ENCODE results near the gene C5orf46. TPM values are rescaled to one million over a fixed set of nuclear protein-coding genes. Genes with fewer than 3 reads are reported as not detected.

C5orf46 gene
- total and polyA plus RNA-seq, 9 of the 15 experiments (the other 6 are each of a cell fraction or from before 2014, with no cell fraction given): not detected

DNA sequence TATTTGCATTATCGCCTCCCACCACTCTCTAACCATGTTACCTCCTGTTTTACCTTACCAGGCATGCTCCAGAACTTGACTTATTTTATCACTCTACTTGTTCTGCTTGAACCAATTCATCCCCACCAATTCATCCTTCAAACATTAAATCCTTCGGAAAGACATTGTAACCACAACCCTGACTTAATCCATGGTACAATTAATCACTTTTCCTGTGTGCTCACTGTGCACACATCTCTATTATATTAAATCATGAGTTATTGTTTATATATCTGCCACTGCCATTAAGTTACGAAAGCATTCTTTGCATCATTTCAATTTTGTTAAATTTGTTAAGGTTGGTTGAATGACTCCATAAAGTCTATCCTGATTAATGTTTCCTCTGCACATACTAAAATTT is 7.4 kb upstream of the C5orf46 start:
- Histone ChIP-seq H3K27me3 (ENCODE audit: control insufficient read depth in 2 of 2, insufficient read depth in 2 of 2, low read length in 2 of 2) (no peaks in the 10 kb centered on the region), H3K4me2 (ENCODE audit: insufficient read depth, low read length) (no peak overlapping the region), H2AFZ (ENCODE audit: low read depth, low read length) (no peak overlapping the region), H3K4me1 (replicated peaks in 1 of 2; ENCODE audit: control insufficient read depth in 2 of 2, insufficient read depth in 2 of 2, low read length in 2 of 2) (no peaks in the 10 kb centered on the region), H3K4me3 (no peak overlapping the region), H3K79me2 (ENCODE audit: control insufficient read depth, insufficient read depth, low read length) (no peaks in the 10 kb centered on the region), H3K36me3 (ENCODE audit: control insufficient read depth, insufficient read depth, low read length) (no peaks in the 10 kb centered on the region), H3K9ac (ENCODE audit: insufficient read depth in 1 of 2, low read depth in 2 of 2, low read length in 2 of 2) (no peak overlapping the region), H3K9me3 (replicated peaks; ENCODE audit: control insufficient read depth, insufficient read depth, low read depth, low read length) (no peaks in the 10 kb centered on the region), H4K20me1 (replicated peaks; ENCODE audit: control insufficient read depth, insufficient read depth, low read length) (no peaks in the 10 kb centered on the region), H3K27ac (ENCODE audit: extremely low read depth, low read depth, low read length) (no peak overlapping the region), H3K9me1 (ENCODE audit: control insufficient read depth, insufficient read depth, low read length) (no peaks in the 10 kb centered on the region)
- FAIRE-seq: no peak
- no peak for ATAC-seq
- intact Hi-C loops (cut with micrococcal nuclease) (no loop called here), in situ Hi-C loops (cut with MboI) (no loop called here)
- BruUV-seq (replicated peaks): no TSS peak
- 0% methylated on average over 3 of the region's 3 CpGs for WGBS (ENCODE audit: insufficient coverage, low coverage, missing lambda C conversion rate)
- ChIA-PET POLR2A (no interaction called here), CTCF (ENCODE audit: low intra/inter-chr PET ratio) (no interaction called here)
- DNase-seq (ENCODE audit: extremely low read depth in 1 of 4, low spot score in 3 of 4): no peak
- TF ChIP-seq NR2C2 (CRISPR knock-in tag; IDR thresholded peaks at IDR 0.05): no peak
- TF ChIP-seq NR2C2 (tag; IDR thresholded peaks at IDR 0.05): no peak
- TF ChIP-seq, protein P1, sequence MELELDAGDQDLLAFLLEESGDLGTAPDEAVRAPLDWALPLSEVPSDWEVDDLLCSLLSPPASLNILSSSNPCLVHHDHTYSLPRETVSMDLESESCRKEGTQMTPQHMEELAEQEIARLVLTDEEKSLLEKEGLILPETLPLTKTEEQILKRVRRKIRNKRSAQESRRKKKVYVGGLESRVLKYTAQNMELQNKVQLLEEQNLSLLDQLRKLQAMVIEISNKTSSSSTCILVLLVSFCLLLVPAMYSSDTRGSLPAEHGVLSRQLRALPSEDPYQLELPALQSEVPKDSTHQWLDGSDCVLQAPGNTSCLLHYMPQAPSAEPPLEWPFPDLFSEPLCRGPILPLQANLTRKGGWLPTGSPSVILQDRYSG (tag; conservative IDR thresholded peaks at IDR 0.05; ENCODE audit: low read depth): no peak
- no peak for TF ChIP-seq TEAD2 (tag; IDR thresholded peaks at IDR 0.05)
- no peak for TF ChIP-seq CHD4 (IDR thresholded peaks at IDR 0.05; ENCODE audit: insufficient read depth, insufficient replicate concordance, low read depth, low read length, poor library complexity, severe bottlenecking)
- TF ChIP-seq, protein P2, sequence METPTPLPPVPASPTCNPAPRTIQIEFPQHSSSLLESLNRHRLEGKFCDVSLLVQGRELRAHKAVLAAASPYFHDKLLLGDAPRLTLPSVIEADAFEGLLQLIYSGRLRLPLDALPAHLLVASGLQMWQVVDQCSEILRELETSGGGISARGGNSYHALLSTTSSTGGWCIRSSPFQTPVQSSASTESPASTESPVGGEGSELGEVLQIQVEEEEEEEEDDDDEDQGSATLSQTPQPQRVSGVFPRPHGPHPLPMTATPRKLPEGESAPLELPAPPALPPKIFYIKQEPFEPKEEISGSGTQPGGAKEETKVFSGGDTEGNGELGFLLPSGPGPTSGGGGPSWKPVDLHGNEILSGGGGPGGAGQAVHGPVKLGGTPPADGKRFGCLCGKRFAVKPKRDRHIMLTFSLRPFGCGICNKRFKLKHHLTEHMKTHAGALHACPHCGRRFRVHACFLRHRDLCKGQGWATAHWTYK (CRISPR knock-in tag; IDR thresholded peaks at IDR 0.05): no peak
- no peak for TF ChIP-seq MYNN (IDR thresholded peaks at IDR 0.05)
- TF ChIP-seq MYNN (CRISPR knock-in tag; IDR thresholded peaks at IDR 0.05): no peak
- no peak for TF ChIP-seq BRD9 (IDR thresholded peaks at IDR 0.05; ENCODE audit: low read depth, partially characterized antibody)
- no peak for TF ChIP-seq SMAD3 (CRISPR knock-in tag; conservative IDR thresholded peaks at IDR 0.05)
